Ammon's horn (tissue), 1 donor: ENCODE measurements around the gene PSME3IP1.
A peak's percentile ranks its signal among the peaks of the same experiment; 100 is the strongest.

Source experiments
- DNase-seq: peaks from one replicate; pipeline ENCODE4 v3.0.0-alpha.2; 2016; ENCODE audit warnings: low spot score

Gene PSME3IP1

DNA sequence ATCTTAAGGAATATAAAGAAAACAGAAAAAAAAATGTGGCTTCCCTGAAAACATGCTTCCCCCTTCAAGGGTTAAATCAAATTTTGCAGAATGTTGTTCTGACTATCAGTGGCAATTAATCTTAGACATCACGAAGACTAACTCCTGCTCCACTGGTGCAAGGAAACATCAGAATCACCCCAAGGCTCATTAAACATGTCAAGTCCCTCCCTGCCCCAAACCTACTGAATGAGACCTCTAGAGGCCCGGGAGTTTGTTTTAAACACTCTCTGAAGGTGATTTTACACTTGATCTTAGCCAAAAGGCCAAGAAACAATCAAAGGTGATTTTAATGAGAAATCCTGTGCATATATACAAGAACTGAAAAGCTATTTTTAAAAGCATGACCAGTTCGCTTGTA is 18.3 kb downstream of the PSME3IP1 start:
- no peak for DNase-seq

DNA sequence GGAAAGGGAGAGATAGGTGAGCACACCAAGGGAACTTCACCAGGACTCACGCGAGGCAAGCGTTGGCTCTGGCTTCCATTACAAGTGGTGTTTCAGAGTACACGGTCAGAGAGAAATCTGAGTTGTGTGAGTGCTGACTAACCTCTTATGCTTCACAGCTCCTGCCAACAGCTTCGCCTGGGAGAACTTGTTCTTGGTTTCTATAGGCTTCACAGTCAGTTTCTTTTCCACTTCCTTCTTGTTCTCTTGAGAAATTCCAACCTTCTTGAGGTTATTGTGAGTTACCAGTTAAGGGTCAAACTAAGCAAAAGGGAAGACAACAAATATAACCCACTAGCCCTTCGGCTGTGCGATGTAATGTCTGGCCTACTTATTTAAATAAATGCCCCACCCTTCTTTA is 18.9 kb downstream of the PSME3IP1 start:
- DNase-seq, result no peak

DNA sequence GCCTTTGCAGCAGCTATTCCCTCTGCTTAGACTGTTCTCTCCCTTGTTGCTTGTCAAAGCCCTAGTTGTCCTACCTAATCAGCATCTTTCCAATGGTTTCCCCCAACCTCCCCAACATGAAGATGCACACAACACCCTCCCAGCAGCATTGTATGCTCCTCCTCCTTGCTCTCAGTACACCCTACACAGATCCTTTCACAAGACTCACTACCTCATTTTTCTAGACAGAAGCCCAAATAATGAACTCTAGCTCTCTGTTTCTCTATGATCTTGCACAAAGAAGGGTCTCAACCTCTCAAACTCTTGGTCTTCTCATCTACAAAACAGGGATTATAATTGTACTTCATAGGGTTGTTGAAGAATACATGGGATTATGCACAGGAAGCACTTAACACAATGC is 19.4 kb downstream of the PSME3IP1 start:
- no peak for DNase-seq

DNA sequence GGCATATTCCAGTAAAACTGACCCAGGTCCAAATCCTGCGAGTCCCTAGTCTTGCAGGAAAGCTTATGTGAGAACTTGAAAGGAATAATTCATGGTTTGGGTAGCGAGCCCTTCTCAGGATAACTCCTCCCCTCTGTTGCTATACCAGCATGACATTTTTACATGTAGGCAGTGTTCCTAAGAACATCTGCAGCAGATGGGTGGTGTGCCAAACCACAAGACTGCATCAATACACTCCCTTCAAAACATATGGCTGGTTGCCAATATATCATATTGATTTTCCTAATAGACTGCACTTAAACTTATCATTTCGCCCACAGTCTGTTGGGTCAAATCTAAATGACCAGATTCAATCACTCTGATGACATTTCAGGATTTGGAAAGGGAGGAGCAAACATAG is 19.9 kb downstream of the PSME3IP1 start:
- no peak for DNase-seq

DNA sequence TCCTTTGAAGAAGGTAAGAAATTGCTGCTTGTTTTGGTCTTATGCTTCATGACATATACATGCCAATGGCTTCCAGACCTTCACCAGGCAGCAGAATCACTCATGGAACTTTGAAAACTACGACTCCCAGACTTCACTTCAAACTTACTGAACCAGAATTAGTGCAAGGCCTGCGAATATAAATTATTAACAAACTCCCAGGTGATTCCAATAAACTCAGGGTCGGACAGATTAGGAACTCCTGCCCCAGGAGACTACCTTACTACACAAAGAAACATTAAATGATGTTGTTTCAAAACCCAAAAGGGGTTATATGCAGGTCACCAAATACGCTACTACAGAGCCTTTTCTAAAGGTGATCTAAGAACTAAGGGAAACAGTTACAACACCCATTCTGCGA is 20.4 kb downstream of the PSME3IP1 start:
- DNase-seq, result no peak

DNA sequence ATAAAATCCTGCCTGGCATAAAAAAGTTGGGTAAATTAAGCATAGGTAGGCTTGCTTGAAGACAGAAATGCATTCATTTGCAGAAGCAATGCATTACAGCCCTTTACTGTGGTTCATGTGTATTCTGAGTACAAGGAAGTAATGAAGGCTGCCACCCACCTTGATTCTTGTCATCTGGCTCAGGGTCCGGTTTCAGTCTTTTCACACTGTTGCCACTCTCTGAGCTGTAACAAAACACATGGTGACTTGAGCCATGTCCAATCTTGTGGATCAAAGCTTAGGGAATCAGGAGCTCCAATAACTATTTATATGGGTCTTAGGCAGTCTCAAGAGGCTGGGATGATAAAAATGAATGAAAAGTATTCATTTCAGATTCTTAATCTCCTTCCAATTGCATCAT is 22.0 kb downstream of the PSME3IP1 start:
- no peak for DNase-seq

DNA sequence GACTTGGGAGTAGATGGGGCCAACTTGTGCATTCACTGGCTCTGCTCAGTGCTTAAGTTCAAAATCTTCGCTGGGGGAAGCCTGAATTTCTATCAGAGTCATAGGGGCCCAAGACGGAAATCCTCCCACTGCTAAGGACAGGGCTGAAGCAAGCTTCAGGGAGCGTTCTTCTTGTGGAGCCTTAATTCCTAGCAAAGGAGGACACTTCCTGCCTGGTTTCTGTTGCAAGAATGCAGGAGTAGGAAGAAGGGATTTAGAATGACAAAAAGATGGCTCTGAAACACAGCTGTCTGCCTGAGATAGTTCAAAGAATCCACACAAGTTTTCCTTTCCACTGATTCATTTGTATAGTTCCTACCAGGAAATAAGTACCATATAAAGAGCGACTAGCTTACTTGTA is 26.4 kb downstream of the PSME3IP1 start:
- no peak for DNase-seq

DNA sequence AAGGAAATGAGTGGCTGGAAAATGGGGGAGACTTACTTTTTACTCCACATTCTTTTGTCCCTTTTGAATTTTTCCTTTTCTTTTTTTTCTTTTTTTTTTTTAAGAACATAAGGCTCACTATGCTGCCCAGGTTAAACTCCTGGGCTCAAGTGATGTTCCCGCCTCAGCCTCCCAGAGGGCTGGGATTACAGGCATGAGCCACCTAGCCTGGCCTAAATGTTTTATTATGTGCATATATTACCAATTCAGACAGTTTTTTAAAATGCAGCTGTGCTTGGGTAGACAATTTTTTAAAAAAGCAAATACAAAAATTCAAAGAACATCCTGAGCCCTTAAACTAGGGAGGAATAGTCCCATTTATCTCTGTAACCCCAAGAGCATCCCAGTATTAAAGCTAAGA is 28.3 kb downstream of the PSME3IP1 start:
- DNase-seq, result no peak

DNA sequence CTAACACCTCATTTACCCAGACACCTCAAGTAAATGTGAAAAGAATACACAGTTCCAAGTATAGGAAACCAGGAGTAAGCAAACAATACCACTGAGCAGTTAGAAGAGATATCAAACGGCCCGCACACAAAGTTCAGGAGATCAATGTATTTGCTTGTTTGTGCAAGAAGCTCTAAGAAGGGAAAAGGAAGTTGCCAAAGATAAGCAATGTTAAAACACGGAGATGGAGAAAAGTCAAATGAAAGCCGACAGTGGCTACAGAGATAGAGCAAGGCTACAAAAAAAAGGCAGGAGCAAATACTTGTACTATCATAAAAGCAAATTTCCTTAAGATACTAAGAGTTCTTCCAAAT is 29.5 kb downstream of the PSME3IP1 start:
- no peak for DNase-seq

DNA sequence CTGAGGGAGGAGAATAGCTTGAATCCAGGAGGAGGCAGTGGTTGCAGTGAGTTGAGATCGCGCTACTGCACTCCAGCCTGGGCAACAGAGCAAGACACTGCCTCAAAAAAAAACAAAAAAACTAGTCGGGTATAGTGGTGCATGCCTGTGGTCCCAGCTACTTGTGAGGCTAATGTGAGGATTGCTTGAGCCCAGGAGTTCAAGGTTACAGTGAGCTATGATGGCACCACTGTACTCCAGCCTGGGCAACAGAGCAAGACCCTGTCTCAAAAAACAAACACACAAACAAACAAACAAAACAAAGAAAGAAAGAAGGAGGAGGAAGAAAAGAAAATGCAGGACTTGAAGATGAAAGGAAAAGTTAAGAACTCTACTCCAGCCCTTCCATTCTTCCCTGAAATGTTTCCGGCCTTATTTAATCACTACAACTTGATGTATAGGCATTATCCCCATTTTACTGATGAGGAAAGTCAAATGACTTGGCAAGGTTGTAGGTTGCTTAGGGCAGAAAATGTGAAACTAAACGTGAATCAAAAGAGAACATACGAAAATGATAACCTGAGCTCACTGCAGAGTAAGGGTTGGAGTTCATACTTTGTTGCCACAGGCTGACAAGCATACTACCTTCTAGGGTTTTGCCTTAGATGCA is 30.0 kb downstream of the PSME3IP1 start:
- DNase-seq, result no peak

DNA sequence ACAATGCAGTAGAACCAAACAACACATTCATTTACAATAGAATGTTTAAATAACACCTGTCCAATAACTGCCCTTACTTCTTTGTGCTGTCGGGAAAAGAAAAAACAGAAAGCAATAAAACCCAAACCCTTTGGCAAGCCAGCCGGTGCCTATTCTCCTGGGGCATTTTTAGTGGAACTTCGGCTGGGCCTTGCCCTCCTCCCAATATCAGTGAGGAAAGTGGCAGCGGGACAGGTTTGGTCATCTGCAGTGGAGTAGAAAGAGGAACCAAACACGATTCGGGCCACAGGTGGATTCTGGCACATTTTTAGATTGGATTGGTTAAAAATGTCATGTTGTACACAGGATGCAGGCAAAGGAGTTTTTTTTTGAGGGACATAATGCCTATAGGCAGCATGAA is 32.0 kb downstream of the PSME3IP1 start:
- DNase-seq, result no peak

DNA sequence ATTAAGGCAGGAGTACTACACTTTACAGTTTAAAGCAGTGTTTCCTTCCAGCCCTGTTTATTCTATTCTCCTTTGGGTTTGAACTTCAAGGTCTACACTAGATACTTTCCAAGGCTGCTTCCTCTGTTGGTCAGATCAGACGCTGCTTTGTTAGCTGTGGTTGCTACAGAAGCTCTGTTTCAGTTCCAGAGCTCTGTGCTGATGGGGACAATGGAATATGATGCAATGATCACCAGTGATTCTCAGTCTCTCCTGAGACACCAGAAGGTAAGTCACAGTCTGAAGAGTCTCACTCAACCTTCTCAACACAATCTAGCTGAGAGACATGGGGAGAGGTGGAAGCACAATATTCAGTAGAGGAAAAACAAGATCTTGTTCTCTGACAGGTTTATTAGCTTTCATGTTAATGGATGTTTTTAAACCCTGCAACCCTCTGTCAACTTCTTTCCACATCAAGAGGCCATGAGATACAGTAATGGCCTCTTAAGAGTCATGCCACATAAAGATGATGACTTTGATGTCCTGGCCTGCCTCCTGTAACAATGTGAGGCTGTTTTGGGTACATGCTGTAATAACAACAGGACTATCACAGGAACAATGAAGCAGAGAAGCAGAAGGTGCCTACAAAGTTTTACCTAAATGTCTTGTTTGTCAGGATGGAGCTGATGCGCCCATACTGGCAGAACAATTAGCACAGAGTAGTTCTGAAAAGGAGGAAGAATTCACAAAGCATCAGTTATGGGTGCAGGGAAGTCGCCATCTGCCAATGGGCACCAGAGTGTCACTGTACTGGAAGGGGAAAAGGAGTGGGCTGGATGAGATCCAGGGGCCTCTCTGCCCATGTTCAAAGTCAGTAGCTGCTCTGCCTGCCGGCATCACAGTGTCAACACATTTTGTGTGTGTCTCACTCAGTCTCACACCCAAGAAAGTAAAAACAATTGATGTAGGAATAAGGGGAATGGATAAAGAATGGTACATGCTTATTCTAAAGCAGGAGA is 33.4 kb downstream of the PSME3IP1 start:
- peak; percentile 54 for DNase-seq

DNA sequence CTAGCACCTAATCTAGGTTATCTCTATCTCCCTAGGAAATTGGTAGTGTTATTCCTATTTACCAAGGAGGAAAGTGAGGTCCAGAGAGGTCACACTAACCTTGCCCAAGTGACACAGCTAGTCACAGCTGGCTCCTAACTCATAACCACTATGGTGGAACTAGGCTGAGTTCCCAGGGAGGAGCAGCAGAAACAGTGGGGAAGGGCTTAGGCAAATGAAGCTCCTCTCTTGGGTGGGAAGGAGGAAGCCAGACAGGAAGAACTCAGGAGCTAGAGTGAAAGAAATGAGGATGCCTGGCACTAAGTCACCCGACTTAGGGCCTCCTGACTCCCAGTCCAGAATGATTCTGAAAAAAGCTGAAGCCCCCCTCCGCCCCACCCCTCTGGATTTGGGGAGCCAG is 34.5 kb downstream of the PSME3IP1 start:
- no peak for DNase-seq

DNA sequence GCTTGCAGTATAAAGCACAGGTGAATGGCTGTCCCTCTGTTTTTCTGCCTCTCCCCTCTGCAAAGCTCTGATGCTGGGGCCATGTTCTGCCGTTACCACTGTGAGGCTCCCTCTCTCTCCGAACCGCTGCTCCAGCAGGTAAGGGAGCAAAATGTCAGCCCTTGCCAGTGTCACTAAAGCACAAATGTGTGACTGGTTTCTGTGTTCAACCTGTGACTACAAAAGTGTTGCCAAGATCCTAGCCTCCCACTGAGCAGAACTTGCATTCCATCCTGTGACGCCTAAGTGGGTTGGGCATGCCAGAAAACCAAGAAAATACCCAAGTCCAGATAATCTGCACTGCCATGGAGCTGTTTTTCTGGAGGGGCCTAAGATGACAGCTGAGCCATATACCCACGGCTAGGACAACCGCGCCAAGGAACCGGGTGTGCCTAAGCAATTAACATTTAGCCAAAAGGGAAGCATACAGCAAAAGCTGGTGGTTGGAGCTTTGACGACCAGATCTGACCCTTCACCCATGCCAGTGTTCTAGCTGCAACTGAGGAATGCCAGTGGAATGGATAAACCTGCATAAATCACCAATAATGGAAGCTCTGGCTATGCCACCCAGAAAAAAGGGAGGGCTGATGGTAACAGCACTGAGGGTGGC is 35.0 kb downstream of the PSME3IP1 start:
- DNase-seq, result peak; percentile 3

DNA sequence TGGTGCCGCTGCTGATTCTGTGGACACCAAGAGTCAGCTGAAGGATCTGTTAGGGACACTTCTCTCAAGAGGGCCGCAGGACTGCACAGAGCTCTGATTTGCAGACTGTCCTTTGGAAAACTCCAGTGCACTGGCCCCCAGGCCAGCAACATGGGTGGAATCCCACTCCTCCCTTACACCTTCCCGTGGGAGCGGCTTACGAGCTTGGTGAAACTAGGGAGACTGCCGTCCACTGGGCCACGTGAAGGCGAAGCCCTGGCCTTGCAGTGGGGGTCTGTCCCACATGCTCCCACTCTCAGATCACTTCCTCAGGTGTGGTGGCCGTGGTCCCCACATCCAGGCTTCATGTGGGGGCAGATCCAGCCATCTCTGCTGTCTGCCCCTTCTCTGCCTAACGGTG is 36.4 kb downstream of the PSME3IP1 start:
- DNase-seq, result no peak

DNA sequence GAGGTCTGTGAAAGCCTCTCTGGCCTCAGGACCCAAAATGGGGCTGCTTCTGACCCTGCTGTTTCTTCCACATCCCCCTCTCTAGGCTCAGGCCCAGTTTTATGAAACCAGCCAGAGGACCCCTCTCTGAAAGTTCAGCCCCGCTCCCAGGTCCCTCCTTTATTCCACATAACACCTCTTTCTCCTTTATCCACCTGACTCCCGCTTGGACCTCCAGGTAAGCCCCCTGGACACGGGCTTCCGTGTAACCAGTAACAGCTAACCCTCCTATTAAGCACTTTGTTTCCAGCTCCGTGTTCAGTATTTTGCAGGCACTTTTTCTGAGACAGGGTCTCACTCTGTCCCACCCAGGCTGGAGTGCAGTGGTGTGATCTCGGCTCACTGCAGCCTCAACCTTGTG is 37.4 kb downstream of the PSME3IP1 start:
- no peak for DNase-seq

DNA sequence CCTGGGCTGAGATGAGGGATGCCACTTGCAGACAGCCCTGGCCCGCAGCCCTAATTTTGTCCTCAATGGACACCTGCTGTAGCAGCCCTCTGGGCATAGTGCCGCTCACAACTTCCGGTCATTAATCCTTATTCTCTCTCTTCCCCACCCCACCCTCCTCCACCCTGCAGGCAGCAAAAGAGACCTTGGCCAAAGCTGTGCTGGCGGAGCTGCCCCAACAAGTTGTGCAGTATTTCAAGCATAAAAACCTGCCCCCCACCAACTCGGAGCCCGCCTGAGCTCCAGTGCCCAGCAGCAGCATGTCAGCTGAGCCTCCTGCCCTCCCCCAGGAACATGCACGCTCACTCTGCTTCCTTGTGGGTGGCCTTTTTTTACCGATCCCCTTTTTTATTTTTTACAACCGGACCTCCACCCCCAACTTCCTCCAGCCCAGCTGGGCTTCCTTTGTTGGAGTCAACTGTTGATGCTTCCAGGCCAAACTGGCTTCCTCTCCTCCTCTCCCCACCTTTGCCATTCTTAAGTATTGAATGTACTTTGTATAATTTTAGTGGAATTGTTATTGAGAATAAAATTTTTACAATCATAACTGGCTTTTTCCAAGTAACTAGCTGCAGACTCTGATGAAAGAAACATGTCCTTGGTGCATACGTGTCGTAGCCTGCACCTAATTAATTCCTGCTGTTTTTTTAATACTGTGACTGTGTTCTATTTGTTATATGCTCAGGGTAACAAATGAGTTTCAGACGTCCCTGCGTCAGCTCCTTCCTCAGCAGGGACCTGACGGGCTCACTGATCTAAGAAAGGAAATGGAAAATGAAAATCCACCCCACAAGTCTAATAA is 38.2 kb downstream of the PSME3IP1 start:
- DNase-seq, result peak; percentile 61

DNA sequence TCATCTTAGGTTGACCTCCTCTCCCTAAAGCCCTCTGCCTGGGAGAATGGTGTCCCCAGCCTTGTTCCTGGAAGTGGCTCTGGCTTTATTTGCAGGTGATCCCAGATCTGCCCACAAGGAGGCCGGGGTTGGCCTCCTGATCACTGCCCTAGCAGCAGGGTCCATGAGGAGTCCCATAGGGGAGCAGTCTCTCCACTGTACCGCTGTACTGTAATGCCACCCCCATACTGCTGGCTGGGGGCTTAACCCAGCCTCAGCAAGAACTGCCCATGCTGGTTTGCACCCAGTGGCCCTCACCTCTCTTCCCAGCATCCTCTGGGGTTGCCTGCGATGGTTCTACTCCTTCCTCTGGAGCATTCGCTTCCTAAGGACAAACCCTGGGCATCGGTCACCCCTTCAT is 39.1 kb downstream of the PSME3IP1 start:
- DNase-seq, result no peak

DNA sequence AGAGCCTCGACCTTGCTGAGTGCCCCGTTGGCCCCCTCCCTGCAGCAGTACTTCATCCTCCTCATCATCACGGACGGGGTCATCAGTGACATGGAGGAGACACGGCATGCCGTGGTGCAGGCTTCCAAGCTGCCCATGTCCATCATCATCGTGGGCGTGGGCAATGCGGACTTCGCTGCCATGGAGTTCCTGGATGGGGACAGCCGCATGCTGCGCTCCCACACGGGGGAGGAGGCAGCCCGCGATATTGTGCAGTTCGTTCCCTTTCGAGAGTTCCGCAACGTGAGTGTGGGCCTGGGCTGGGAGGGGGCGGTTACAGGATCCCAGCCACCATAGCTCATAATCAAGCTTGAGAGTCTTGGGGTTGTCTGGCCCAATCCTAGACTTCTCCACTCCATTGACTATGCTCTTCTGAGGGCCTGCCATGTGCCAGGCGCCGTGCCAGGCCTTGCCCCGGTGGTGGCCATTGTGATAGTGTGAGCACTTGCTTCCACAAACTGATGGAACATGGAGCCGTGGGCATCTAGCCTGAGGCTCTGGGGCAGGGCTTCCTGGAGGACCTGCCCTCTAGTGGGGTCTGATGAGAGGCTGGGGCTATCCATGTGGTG is 39.7 kb downstream of the PSME3IP1 start:
- peak; percentile 10 for DNase-seq

DNA sequence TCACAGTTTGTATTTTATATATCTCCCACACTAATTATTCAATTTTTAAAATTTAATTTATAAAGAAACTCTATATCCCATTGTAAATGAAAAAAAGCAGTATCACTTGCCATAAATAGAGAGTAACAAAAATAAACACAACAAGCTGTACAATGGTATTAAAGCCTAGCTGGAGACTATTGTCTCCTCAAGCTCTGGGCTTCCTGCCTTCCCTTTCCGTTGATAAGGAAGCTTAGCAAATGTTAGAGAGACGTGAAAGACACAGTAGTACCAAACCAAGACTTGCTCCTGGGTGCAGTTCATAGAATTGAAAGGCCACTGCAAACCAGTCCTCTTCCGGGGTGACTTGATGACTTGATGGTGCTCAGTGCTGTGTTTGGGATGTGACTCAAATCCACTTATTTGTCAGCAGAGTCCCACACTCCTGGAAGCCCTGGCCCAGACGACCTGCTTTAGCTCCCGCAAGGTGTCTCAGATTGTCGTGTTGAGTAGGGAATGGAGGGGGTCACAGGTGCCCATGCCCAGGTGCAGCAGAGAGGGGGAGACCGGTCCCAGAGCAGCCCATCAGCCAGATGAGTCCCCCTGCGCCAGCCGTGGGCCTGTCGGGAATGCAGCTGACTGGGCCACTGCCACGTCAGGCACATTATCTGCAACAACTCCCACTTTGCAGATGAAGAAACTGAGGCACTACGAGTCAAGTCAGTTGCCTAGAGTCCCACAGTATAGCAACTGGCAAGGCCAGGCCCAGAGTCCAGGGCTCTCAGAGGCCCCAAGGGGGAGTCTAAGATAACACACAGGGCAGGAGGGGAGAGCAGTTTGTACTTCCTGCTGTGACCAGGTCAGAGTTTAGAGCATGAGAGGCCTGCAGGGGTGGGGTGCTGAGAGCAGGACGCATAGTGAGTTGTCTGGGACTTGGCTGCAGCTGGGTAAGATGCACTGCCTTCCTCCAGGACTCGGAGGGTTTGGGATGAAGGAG is 40.5 kb downstream of the PSME3IP1 start:
- DNase-seq, result peak; percentile 6
